Fibroblast of lung (primary cell): ENCODE data around the gene PDXK. TPM values are rescaled to one million over a fixed set of nuclear protein-coding genes. Genes with fewer than 3 reads are reported as not detected.
A peak's percentile ranks its signal among the peaks of the same experiment; 100 is the strongest.

Experiments
- DNase-seq, 2 donors: peaks; one replicate each; pipeline versions ENCODE4 v3.0.0 to v3.0.0-alpha.2; 2010; ENCODE audit warnings: low read depth in 2 of 2
- H2AFZ ChIP-seq: 2 replicates; pipeline ENCODE4 v1.5.1; 2012; ENCODE audit warnings: low read length, control low read depth, inconsistent platforms
- H3K27ac ChIP-seq: 2 replicates; pipeline ENCODE4 v1.5.1; 2011; ENCODE audit warnings: low read length, control low read depth; ENCODE audit not compliant: insufficient read depth
- H3K27me3 ChIP-seq: 2 replicates; pipeline ENCODE4 v1.5.1; 2011; ENCODE audit warnings: mild to moderate bottlenecking, low read length; ENCODE audit not compliant: control insufficient read depth, insufficient read depth
- H3K36me3 ChIP-seq: 2 replicates; pipeline ENCODE4 v1.5.1; 2011; ENCODE audit warnings: low read length; ENCODE audit not compliant: control insufficient read depth, insufficient read depth
- H3K4me1 ChIP-seq: 2 replicates; pipeline ENCODE4 v1.5.1; 2011; ENCODE audit warnings: low read length; ENCODE audit not compliant: control insufficient read depth, insufficient read depth; ENCODE audit errors: extremely low read depth
- H3K4me2 ChIP-seq: 2 replicates; pipeline ENCODE4 v1.5.1; 2011; ENCODE audit warnings: low read length, control low read depth; ENCODE audit not compliant: insufficient read depth; ENCODE audit errors: extremely low read depth
- H3K4me3 ChIP-seq, 4 experiments: fragments of 200-600 bp in 1 of 4; sonication (generic) in 1 of 4; replicated peaks in 1 of 4; 2 replicates each; pipeline ENCODE4 v1.5.1; 2011 to 2016; ENCODE audit warnings: low read length in 4 of 4, low read depth in 3 of 4, mild to moderate bottlenecking in 3 of 4, control low read depth in 2 of 4, inconsistent platforms in 1 of 4, mixed read lengths in 1 of 4; ENCODE audit not compliant: insufficient read depth in 1 of 4; ENCODE audit errors: control extremely low read depth in 1 of 4
- H3K79me2 ChIP-seq: 2 replicates; pipeline ENCODE4 v1.5.1; 2012; ENCODE audit warnings: mild to moderate bottlenecking, low read length, inconsistent platforms; ENCODE audit not compliant: control insufficient read depth, insufficient read depth
- H3K9ac ChIP-seq: 2 replicates; pipeline ENCODE4 v1.5.1; 2011; ENCODE audit warnings: mild to moderate bottlenecking, low read length, control low read depth; ENCODE audit not compliant: insufficient read depth
- H3K9me3 ChIP-seq: 2 replicates; pipeline ENCODE4 v1.5.1; 2012; ENCODE audit warnings: low read depth, low read length; ENCODE audit not compliant: control insufficient read depth, insufficient read depth
- H4K20me1 ChIP-seq: 2 replicates; pipeline ENCODE4 v1.5.1; 2011; ENCODE audit warnings: low read length; ENCODE audit not compliant: control insufficient read depth, insufficient read depth; ENCODE audit errors: extremely low read depth
- EZH2 ChIP-seq: IDR thresholded peaks from 2 replicates; pipeline ENCODE4 v1.5.1; 2012; ENCODE audit warnings: low read length, control low read depth, mild to moderate bottlenecking; ENCODE audit errors: missing control alignments
- polyA plus RNA-seq, 2 donors: library from polyadenylated mRNA; depleted of rRNA in 1 of 2; stranded (reverse) in 1 of 2; unstranded in 1 of 2; fragments of >200 nt; gene quantifications; 2 replicates each; pipeline ENCODE4 v1.2.1, GENCODE V29; 2011 to 2012; ENCODE audit warnings: missing spikeins in 1 of 2
- total RNA-seq: library from RNA; depleted of rRNA; stranded (reverse); fragments of >200 nt; gene quantifications from 2 replicates; pipeline ENCODE4 v1.2.1, GENCODE V29; 2014
- TF ChIP-seq, protein P1 (sequence below), 2 donors: IDR thresholded peaks in 1 of 2; conservative IDR thresholded peaks in 1 of 2; 1 replicate in 1 of 2; 2 replicates in 1 of 2; pipeline ENCODE4 v1.5.1; 2011 to 2012; ENCODE audit warnings: low read length in 2 of 2, control low read depth in 1 of 2, inconsistent platforms in 1 of 2, low read depth in 1 of 2, mild to moderate bottlenecking in 1 of 2

Gene PDXK
- total and polyA plus RNA-seq, 2 donors (not counting 1 experiment from before 2014, with no cell fraction given), result 47.4 to 146 TPM

DNA sequence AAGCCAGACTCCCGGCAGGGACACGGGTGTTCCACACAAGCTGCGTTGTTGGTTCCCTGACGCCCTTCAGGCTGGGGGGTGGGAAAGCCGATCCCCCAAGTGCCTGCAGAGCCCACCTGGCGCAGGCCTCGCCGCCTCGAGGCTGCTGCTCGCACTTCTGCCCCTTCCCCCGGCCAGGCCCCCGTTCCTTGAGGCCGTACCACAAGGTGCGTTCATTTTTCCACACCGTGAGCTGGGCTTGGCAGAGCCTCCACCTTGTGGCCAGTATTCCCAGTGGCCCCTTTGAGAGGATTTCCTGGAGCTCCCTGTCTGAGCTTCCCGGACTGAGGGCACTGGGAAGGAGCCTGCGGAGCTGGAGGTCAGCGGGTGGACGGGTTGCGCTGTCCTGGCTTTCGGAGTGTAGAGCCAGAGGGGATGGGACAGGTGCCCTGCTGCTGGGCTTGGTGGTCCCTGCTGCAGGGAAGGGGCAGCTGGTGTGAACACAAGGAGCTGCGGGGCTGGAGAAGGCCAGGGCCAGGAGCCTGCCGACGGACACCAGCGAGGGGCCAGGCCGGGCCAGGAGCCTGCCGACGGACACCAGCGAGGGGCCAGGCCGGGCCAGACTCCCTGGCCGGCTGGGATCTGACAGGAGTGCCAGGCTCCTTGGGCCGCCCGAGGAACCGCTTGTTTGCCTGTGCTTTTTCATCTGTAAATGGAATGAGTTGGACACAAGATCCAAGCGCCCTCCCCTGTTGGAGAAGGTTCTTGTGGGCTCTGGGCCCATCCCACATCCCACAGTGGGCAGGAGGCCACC, 18.4 kb downstream of the PDXK start:
- DNase-seq, result no peak
- Histone ChIP-seq H2AFZ (no peak overlapping the region), H3K4me3 (no peak overlapping the region), H3K9me3 (no peaks in the 10 kb centered on the region), H3K4me2 (no peak overlapping the region), H3K4me1 (peaks cover 16% of the 10 kb centered on the region), H3K9ac (no peak overlapping the region), H3K27ac (no peak overlapping the region), H4K20me1 (no peaks in the 10 kb centered on the region), H3K36me3 (peaks cover 10% of the 10 kb centered on the region), H3K79me2 (peaks cover 7% of the 10 kb centered on the region), H3K27me3 (no peaks in the 10 kb centered on the region)
- no peak for TF ChIP-seq EZH2
- TF ChIP-seq, protein P1, sequence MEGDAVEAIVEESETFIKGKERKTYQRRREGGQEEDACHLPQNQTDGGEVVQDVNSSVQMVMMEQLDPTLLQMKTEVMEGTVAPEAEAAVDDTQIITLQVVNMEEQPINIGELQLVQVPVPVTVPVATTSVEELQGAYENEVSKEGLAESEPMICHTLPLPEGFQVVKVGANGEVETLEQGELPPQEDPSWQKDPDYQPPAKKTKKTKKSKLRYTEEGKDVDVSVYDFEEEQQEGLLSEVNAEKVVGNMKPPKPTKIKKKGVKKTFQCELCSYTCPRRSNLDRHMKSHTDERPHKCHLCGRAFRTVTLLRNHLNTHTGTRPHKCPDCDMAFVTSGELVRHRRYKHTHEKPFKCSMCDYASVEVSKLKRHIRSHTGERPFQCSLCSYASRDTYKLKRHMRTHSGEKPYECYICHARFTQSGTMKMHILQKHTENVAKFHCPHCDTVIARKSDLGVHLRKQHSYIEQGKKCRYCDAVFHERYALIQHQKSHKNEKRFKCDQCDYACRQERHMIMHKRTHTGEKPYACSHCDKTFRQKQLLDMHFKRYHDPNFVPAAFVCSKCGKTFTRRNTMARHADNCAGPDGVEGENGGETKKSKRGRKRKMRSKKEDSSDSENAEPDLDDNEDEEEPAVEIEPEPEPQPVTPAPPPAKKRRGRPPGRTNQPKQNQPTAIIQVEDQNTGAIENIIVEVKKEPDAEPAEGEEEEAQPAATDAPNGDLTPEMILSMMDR (conservative IDR thresholded peaks at IDR 0.05 in 1 of 2, IDR thresholded peaks at IDR 0.05 in 1 of 2; ENCODE audit: low read depth in 1 of 2, low read length in 2 of 2), result no peak

DNA sequence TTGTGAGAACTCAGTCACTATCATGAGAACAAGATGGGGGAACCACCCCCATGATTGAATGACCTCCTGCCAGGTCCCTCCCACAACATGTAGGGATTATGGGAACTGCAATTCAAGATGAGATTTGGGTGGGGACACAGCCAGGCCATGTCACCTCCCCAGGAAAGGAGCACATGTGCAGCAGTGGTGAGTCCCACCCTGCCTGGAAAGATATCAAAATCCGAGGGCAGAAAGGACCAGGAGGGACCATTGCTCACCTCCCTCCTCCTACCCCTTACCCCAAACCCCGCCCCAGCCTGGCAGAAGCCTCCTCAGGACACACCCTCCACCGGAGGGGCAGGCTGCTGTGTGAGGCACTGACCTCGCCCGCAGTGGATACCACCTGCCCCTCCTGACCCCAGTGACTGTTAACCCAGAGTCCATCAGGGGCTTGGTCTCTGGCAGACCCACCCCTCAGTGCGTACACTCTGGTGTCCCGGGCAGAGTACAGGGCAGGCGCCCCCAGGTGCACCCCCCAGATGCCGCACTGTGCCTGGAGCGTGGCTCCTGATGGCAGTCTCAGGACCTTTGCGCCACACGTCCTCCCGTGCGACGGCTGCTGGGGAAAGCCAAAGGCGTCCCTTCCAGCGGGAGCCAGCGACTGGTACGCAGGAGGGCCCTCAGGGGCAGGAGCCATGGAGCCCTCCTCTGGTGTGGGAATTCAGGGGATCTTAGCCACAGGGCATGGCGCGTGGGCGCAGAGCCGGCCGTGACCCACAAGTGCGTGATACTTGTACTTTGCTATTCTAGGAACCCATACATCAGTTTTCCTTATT, 20.9 kb downstream of the PDXK start:
- no peaks in the 10 kb centered on the region for H4K20me1 ChIP-seq
- no peak overlapping the region for H3K9ac ChIP-seq
- H3K27ac ChIP-seq, result no peak overlapping the region
- peaks cover under 1% of the 10 kb centered on the region for H3K4me1 ChIP-seq
- peaks cover 4% of the 10 kb centered on the region for H3K79me2 ChIP-seq
- H2AFZ ChIP-seq, result no peak overlapping the region
- no peaks in the 10 kb centered on the region for H3K27me3 ChIP-seq
- no peak for DNase-seq
- no peak overlapping the region for H3K4me2 ChIP-seq
- H3K9me3 ChIP-seq, result no peaks in the 10 kb centered on the region
- TF ChIP-seq, protein P1 (conservative IDR thresholded peaks at IDR 0.05 in 1 of 2, IDR thresholded peaks at IDR 0.05 in 1 of 2; ENCODE audit: low read depth in 1 of 2, low read length in 2 of 2), result no peak
- no peak for TF ChIP-seq EZH2
- peaks cover 13% of the 10 kb centered on the region for H3K36me3 ChIP-seq
- no peak overlapping the region for H3K4me3 ChIP-seq

DNA sequence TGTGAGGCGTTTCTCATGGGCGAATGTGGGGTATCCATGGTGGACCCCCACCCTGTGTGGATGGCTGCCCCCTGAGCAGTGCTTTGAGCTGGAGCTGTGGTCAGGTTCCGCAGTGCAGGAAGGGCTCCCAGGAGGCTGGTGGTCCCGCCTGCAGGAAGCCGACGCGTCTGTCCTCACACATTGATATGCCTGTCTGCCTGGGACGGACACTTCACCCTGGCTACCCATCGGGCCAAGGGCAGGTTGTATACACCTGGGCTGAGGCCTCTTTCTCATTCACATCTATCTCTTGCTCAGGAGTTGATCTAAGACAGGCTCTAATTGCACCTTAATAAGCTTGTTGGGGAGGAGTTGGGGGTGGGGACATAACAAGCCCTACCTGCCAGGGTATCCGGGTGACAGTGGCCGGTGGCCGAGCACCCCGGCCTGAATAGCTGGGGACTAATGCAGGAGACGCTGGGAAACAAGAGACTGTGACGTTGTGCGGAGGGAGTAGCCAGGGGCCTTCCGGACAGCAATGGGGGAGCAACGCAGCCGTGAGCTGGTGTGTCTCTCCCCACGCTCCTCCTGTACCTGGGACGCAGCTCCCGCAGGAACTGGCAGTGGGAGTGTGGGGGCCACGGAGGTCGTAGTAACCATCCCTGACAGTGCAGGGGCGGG, 21.7 kb downstream of the PDXK start:
- no peaks in the 10 kb centered on the region for H4K20me1 ChIP-seq
- no peak overlapping the region for H3K27ac ChIP-seq
- no peaks in the 10 kb centered on the region for H3K27me3 ChIP-seq
- no peaks in the 10 kb centered on the region for H3K9me3 ChIP-seq
- H3K4me1 ChIP-seq, result no peaks in the 10 kb centered on the region
- TF ChIP-seq, protein P1 (conservative IDR thresholded peaks at IDR 0.05 in 1 of 2, IDR thresholded peaks at IDR 0.05 in 1 of 2; ENCODE audit: low read depth in 1 of 2, low read length in 2 of 2), result no peak
- no peak for TF ChIP-seq EZH2
- H3K4me2 ChIP-seq, result no peak overlapping the region
- no peak overlapping the region for H2AFZ ChIP-seq
- peak in 1 of 2 donors; percentile 68 for DNase-seq
- no peak overlapping the region for H3K4me3 ChIP-seq
- H3K36me3 ChIP-seq, result peaks cover 15% of the 10 kb centered on the region
- no peak overlapping the region for H3K9ac ChIP-seq
- peaks cover 4% of the 10 kb centered on the region for H3K79me2 ChIP-seq
